Measurements from ENCODE around the gene DSG2. TPM values are rescaled to one million over a fixed set of nuclear protein-coding genes. Genes with fewer than 3 reads are reported as not detected.
A peak's percentile ranks its signal among the peaks of the same experiment; 100 is the strongest.

The DSG2 gene
- total RNA-seq, 2 donors from 2014 or later: 112 to 144 TPM

- Mint-ChIP-seq H3K9me3 (no peaks in the 10 kb centered on the region), H3K4me1 (peaks cover 6% of the 10 kb centered on the region), H3K27me3 (ENCODE audit: insufficient read depth) (no peaks in the 10 kb centered on the region), H3K36me3 (ENCODE audit: low read depth) (peaks cover 54% of the 10 kb centered on the region), H3K4me3 (no peak overlapping the region), H3K27ac (no peak overlapping the region)
- Histone ChIP-seq H3K4me3 (ENCODE audit: low read length) (no peak overlapping the region), H3K9me3 (ENCODE audit: control insufficient read depth, low read length) (no peaks in the 10 kb centered on the region), H3K4me1 (ENCODE audit: control insufficient read depth, insufficient read depth, low read length) (no peaks in the 10 kb centered on the region), H3K27me3 (ENCODE audit: control insufficient read depth, insufficient read depth, low read length, poor library complexity, severe bottlenecking) (no peaks in the 10 kb centered on the region), H3K27ac (ENCODE audit: low read depth, low read length) (no peak overlapping the region), H3K9ac (ENCODE audit: extremely low read depth, low read length, poor library complexity, severe bottlenecking) (no peak overlapping the region), H3K36me3 (ENCODE audit: control insufficient read depth, insufficient read depth, low read length) (peaks cover 67% of the 10 kb centered on the region)
- no peak for DNase-seq
- TF ChIP-seq CTCF (conservative IDR thresholded peaks at IDR 0.05): no peak
- WGBS, 2 experiments (ENCODE audit: insufficient coverage in 1 of 2, insufficient read length in 1 of 2): 92 to 100% methylated on average over 2 of the region's 2 CpGs
Measured at GRCh38 chr18:31546476-31546875, 48.5 kb downstream of the DSG2 start.

- H3K9ac ChIP-seq (ENCODE audit: extremely low read depth, low read length, poor library complexity, severe bottlenecking): no peak overlapping the region
- TF ChIP-seq CTCF (conservative IDR thresholded peaks at IDR 0.05): no peak
- 93 to 100% methylated on average over 2 of the region's 2 CpGs for WGBS, 2 experiments (ENCODE audit: insufficient coverage in 1 of 2, insufficient read length in 1 of 2)
- no peaks in the 10 kb centered on the region for H3K27me3 Mint-ChIP-seq (ENCODE audit: insufficient read depth)
- H3K36me3 Mint-ChIP-seq (ENCODE audit: low read depth): peaks cover 34% of the 10 kb centered on the region
- H3K4me3 ChIP-seq (ENCODE audit: low read length): no peak overlapping the region
- H3K9me3 ChIP-seq (ENCODE audit: control insufficient read depth, low read length): no peaks in the 10 kb centered on the region
- DNase-seq: no peak
- no peak overlapping the region for H3K27ac ChIP-seq (ENCODE audit: low read depth, low read length)
- H3K9me3 Mint-ChIP-seq: no peaks in the 10 kb centered on the region
- H3K4me1 Mint-ChIP-seq: peaks cover 14% of the 10 kb centered on the region
- H3K4me1 ChIP-seq (ENCODE audit: control insufficient read depth, insufficient read depth, low read length): no peaks in the 10 kb centered on the region
- H3K4me3 Mint-ChIP-seq: no peak overlapping the region
- no peaks in the 10 kb centered on the region for H3K27me3 ChIP-seq (ENCODE audit: control insufficient read depth, insufficient read depth, low read length, poor library complexity, severe bottlenecking)
- peak overlapping the region; percentile 22 for H3K27ac Mint-ChIP-seq
- H3K36me3 ChIP-seq (ENCODE audit: control insufficient read depth, insufficient read depth, low read length): peaks cover 43% of the 10 kb centered on the region
Measured at GRCh38 chr18:31548853-31549252, 50.9 kb downstream of the DSG2 start.

- Mint-ChIP-seq H3K27me3 (ENCODE audit: insufficient read depth) (no peaks in the 10 kb centered on the region), H3K9me3 (no peaks in the 10 kb centered on the region), H3K4me1 (peaks cover 18% of the 10 kb centered on the region), H3K4me3 (no peak overlapping the region), H3K27ac (no peak overlapping the region), H3K36me3 (ENCODE audit: low read depth) (peaks cover 32% of the 10 kb centered on the region)
- H3K27me3 ChIP-seq (ENCODE audit: control insufficient read depth, insufficient read depth, low read length, poor library complexity, severe bottlenecking): no peaks in the 10 kb centered on the region
- peaks cover 38% of the 10 kb centered on the region for H3K36me3 ChIP-seq (ENCODE audit: control insufficient read depth, insufficient read depth, low read length)
- no peak for TF ChIP-seq CTCF (conservative IDR thresholded peaks at IDR 0.05)
- H3K27ac ChIP-seq (ENCODE audit: low read depth, low read length): no peak overlapping the region
- no peaks in the 10 kb centered on the region for H3K9me3 ChIP-seq (ENCODE audit: control insufficient read depth, low read length)
- H3K9ac ChIP-seq (ENCODE audit: extremely low read depth, low read length, poor library complexity, severe bottlenecking): no peak overlapping the region
- H3K4me3 ChIP-seq (ENCODE audit: low read length): no peak overlapping the region
- H3K4me1 ChIP-seq (ENCODE audit: control insufficient read depth, insufficient read depth, low read length): no peaks in the 10 kb centered on the region
- WGBS, 2 experiments (ENCODE audit: insufficient coverage in 1 of 2, insufficient read length in 1 of 2): 93 to 100% methylated on average over 4 of the region's 4 CpGs
- no peak for DNase-seq
Measured at GRCh38 chr18:31549416-31549815, 51.4 kb downstream of the DSG2 start.

Data from endodermal cell (in vitro differentiated cells).